Suprapubic skin (tissue), 4 donors: ENCODE results near the gene SYNPO2L.
"Not testable (repeated sequence)": the region's sequence is repeated elsewhere in the genome, so short reads cannot be mapped to it uniquely, and the experiment has no call there.

Experiments
- CTCF ChIP-seq, 2 donors: fragments of 200-600 bp in 1 of 2; fragments of 450-650 bp in 1 of 2; sonication (generic) in 1 of 2; IDR thresholded peaks; one replicate each; pipeline ENCODE4 v1.5.1; 2016 to 2019; ENCODE audit warnings: antibody characterized with exemption in 2 of 2, mild to moderate bottlenecking in 1 of 2, moderate library complexity in 1 of 2
- EP300 ChIP-seq: sonication (generic); formaldehyde crosslinking; IDR thresholded peaks from one replicate; pipeline ENCODE4 v1.6.1; 2017; ENCODE audit warnings: antibody characterized with exemption
- POLR2A ChIP-seq, 2 donors: fragments of 450-650 bp; IDR thresholded peaks; one replicate each; pipeline ENCODE4 v1.6.1; 2017; ENCODE audit warnings: antibody characterized with exemption in 2 of 2, mild to moderate bottlenecking in 2 of 2, moderate library complexity in 2 of 2
- POLR2AphosphoS5 ChIP-seq, 3 donors: sonication (generic); formaldehyde crosslinking; IDR thresholded peaks; one replicate each; pipeline ENCODE4 v1.6.1; 2017; ENCODE audit warnings: antibody characterized with exemption in 3 of 3

- not testable (repeated sequence) for TF ChIP-seq POLR2AphosphoS5 (IDR thresholded peaks at IDR 0.05); CTCF (IDR thresholded peaks at IDR 0.05); POLR2A (IDR thresholded peaks at IDR 0.05); EP300
These were observed 12.5 kb upstream of the SYNPO2L start for GRCh38 chr10:73668378-73668777.
